Epithelial cell of esophagus (primary cell): Measurements from ENCODE around the gene TNPO3.
"Not testable (repeated sequence)": the region's sequence is repeated elsewhere in the genome, so short reads cannot be mapped to it uniquely, and the experiment has no call there.

Experiments used
- DNase-seq: peaks from one replicate; pipeline ENCODE4 v3.0.0; 2010; ENCODE audit warnings: low read depth
- H3K4me3 ChIP-seq: 2 replicates; pipeline ENCODE4 v1.5.1; 2011; ENCODE audit warnings: mild to moderate bottlenecking, low read length, control low read depth
- TF ChIP-seq, protein P1 (sequence below): IDR thresholded peaks from 2 replicates; pipeline ENCODE4 v1.5.1; 2011; ENCODE audit warnings: low read depth, mild to moderate bottlenecking, low read length, control low read depth, inconsistent platforms; ENCODE audit not compliant: insufficient read depth; ENCODE audit errors: missing control alignments

Gene TNPO3

DNA sequence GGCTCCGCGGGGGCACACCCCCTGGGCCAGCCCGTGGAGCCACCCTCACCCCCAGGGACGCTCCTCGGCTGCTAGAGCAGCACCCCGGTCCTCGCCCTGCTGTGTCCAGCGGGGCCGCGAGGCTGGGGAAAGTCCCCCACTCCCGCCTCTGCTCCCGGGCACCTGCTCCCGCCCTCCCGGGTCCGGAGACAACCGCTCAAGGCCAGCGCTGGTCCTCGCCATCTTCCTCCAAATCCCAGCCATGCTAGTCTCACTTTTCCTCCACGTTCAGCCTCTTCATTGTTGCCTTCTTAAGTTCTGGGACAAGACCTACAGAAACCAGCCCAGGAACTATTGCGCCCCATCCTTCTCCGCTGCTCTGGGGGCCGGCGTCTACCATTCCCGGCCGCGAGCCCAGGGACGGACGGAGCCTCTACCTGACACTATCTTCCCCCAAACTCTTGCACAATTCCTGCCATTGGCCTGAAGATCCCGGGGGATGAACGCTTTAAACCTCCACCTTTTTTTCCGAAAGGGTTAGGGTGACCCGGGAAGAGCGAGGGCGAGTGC, 139.6 kb downstream of the TNPO3 start:
- TF ChIP-seq, protein P1, sequence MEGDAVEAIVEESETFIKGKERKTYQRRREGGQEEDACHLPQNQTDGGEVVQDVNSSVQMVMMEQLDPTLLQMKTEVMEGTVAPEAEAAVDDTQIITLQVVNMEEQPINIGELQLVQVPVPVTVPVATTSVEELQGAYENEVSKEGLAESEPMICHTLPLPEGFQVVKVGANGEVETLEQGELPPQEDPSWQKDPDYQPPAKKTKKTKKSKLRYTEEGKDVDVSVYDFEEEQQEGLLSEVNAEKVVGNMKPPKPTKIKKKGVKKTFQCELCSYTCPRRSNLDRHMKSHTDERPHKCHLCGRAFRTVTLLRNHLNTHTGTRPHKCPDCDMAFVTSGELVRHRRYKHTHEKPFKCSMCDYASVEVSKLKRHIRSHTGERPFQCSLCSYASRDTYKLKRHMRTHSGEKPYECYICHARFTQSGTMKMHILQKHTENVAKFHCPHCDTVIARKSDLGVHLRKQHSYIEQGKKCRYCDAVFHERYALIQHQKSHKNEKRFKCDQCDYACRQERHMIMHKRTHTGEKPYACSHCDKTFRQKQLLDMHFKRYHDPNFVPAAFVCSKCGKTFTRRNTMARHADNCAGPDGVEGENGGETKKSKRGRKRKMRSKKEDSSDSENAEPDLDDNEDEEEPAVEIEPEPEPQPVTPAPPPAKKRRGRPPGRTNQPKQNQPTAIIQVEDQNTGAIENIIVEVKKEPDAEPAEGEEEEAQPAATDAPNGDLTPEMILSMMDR, result no peak
- DNase-seq, result no peak
- peak overlapping the region; percentile 20 for H3K4me3 ChIP-seq

DNA sequence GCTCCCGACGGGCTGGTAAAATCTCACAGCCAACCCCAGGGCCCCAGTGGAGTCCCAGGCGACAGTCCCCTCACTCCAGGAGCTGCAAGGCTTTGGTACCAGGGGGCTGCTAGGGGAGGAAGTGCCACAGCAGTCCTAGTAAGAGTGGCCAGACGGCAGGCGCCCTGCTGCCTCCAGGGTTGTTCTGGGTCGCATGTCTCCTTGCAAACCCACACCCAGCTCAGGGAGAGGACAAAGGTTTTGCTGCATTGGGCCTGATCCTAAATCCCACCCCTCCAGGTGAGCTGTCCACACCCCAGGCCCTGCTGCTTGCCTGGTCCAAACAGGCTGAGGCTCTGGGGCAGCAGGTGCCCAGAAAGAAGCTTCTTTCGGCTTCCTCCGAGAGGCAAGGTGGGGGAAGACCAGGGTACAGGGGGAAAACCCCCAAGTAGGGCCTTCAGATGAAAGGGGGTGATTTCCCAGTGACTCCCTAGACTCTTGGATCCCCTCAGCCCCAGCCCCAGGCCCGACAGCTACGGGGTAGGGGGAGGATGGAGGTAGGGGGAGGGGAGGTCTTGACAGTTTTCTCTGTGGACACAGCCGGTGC, 140.3 kb downstream of the TNPO3 start:
- TF ChIP-seq, protein P1, result no peak
- H3K4me3 ChIP-seq, result no peak overlapping the region
- DNase-seq, result no peak

DNA sequence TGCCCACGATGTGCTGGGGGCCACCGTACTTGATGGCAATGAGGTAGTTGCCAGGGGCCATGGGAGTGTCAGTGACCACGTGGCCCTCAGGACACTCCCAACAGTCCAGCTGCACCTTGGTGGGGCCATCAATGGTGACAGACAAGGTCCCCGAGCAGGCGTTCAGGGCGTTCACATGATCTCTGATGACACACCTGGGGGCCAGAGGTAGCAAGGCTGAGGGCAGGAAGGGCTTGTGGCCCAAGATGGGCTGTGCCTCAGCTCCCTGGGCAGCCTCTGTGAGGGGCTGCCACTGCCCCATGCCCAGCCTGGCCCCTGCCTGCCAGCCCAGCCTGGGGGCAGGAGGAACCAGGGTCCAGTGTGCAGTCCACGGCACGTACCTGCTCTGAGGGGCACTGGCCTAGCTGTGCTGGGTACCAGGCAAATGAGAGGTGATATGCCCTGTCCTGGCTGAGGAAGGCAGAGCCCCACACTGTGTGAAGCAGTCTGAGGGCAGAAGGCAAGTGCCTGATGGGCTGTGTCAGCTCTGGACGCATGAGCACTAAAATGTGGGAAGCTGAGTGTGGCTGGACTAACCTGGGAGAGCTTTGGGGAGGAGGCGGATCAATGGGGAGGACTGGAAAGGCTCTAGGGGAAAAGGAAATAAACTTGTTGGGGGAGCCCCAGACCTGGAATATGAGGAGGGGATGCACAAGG, 140.9 kb downstream of the TNPO3 start:
- TF ChIP-seq, protein P1, result no peak
- no peak overlapping the region for H3K4me3 ChIP-seq
- no peak for DNase-seq

DNA sequence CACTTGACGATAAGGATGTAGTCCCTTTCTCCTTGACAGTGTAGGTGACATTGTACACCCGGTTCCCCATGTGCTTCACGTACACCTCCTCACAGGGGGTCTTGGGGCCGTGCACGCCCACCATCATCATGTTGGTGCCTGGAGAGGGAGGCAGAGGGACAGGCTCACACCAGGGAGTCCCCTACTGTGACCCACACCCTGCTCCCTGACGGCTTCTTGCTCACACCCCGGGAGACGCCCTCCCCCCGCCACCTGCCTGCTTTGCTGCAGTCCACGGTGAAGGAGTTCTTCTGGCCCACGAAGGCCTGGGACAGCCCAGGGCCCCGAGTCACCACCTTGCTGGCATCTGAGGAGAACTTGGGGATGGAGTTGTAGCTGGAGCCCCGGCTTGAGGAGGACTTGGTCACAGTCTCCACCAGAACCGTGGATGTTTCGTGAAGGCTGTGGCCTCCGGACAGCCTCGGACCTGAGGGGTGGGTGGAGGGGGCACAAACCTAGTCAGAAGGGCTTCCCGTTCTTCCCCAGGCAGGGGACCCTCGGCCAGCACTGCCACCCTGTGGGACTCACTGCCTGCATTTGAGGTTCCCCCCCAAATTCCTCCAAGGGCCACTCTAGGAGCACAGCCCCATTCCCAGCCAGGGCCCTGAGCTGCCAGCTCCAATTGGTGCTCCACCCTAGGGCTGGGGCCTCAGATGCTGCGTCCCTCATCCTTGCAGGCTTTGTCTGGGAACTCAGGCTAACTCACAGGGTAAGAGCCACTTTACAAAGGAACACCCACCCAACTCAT, 142.0 kb downstream of the TNPO3 start:
- not testable (repeated sequence) for DNase-seq, H3K4me3 ChIP-seq

DNA sequence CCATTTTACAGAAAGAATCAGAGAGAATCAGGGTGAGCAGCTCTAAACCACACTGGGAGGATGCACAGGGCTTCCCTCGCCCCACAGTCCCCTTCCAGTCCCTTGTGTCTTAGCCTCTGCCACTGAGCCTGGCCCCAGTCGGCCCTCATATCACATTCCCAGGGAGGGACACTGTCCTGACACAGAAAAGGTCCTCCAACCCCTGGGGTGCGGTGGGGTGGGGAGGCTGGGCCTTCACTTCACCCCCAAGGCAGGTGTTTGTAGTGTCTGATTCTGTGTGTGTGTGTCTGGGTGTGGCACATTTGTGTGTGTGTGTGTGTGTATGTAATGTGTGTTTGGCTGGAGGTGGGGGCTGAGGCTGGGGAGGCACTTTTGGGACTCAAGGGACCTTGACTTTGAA, 142.6 kb downstream of the TNPO3 start:
- H3K4me3 ChIP-seq, result no peak overlapping the region

DNA sequence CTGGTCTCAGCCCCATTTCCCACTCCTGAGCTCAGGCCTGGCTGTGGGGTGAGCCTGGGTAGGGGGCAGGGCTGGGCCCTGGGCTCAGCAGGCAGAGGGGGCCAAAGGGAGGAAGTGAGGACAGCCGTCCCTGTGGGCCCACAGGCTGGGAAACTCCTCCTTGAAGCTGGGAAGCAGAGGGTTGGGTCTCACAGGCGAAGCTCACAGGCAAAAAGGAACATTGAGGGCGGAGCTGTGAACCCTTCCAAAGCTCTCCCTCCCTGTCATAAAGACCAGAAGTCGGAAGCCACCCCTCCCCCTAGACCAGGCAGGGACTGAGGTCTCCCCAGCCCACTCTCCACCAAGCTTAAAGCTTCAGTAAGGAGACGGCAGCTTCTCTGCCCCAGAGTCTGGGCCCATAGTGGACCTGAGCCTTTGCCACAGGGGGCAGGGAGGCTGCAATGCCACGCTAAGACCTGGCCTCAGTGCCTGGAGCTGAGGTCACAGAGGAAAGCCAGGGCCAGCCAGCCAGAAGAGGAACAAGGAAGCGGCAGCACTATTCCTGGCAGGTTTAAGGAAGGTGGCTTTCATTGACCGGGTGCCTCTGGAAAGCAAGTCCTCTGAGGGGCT, 143.4 kb downstream of the TNPO3 start:
- TF ChIP-seq, protein P1, result no peak
- DNase-seq, result no peak

More for the DNA sequence above, 142.6 kb downstream of the TNPO3 start:
- DNase-seq, result no peak
- TF ChIP-seq, protein P1, result no peak

DNA sequence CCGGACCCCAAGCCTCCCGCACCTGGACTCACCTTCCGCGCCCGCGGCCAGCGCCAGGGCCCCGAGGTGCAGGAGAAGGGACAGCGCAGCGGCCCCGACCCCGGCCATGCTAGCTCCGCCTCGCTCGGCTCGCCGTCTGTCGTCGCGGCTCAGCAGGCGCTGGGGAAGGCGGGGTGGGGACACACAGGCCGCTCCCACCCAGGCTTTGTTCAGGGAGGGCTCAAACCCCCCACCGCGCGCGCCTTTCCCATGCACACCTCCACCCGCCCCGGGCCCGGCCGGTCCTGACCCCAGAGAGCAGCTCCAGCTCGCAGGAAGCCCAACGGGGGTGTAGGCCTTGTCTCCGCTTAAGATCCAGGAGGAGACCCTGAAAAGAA, 144.4 kb downstream of the TNPO3 start, which contains the start of gene KCP:
TSS of gene KCP (minus strand) at position 141 of the 377 bp plus-strand sequence. CDS start at position 108, 33 bp downstream.
- TF ChIP-seq, protein P1, result no peak
- no peak for DNase-seq
- H3K4me3 ChIP-seq, result peak within 1 kb of the TSS; percentile 29

More for the DNA sequence above, 143.4 kb downstream of the TNPO3 start:
- H3K4me3 ChIP-seq, result no peak overlapping the region
